HG03521 (cell line): ENCODE results near the gene NUDCD2.
A peak's percentile ranks its signal among the peaks of the same experiment; 100 is the strongest.

Experiments used
- ATAC-seq: cut with Tn5 transposase; IDR thresholded peaks from one replicate; pipeline ENCODE4 v1.9.1; 2021; ENCODE audit warnings: mild to moderate bottlenecking, moderate library complexity; ENCODE audit not compliant: unreplicated experiment

Gene NUDCD2, protein sequence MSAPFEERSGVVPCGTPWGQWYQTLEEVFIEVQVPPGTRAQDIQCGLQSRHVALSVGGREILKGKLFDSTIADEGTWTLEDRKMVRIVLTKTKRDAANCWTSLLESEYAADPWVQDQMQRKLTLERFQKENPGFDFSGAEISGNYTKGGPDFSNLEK

DNA sequence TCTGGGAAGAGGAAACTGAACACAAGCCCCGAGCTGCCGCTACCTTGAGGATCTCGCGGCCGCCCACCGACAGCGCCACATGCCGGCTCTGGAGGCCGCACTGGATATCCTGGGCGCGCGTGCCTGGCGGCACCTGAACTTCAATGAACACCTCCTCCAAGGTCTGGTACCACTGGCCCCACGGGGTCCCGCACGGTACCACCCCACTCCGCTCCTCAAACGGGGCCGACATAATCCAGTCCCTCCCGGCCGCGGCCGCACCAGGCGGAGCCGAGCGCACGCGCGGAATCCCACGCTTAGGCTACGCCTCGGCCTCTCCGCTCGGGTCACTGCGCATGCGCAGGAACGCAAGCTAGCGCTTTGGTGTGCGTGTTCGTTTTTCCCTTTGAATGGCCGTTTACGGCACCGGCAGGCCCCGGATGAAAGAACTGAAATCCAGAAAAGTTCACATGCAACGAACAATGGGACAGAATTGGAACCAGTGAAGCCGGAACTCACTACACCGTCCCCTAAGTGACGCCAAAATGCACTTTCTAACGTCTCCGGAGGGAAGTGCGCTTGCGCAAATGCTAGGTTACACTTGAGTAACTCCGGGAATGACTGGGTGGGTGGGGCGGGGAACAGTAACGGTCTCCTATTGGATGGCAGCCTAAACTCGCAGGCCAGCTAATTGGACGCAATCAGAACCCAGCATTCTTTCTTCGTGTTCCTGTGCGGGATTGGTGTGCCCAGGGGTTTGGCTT is at the start of gene NUDCD2:
Gene NUDCD2 (minus strand): TSS at position 284 of the 743 bp plus-strand sequence. CDS start 52 bp downstream, at position 232.
- peak; percentile 76 for ATAC-seq

- ATAC-seq: no peak
Observed at GRCh38 chr5:163509291-163509951, 49.5 kb upstream of the NUDCD2 start.

DNA sequence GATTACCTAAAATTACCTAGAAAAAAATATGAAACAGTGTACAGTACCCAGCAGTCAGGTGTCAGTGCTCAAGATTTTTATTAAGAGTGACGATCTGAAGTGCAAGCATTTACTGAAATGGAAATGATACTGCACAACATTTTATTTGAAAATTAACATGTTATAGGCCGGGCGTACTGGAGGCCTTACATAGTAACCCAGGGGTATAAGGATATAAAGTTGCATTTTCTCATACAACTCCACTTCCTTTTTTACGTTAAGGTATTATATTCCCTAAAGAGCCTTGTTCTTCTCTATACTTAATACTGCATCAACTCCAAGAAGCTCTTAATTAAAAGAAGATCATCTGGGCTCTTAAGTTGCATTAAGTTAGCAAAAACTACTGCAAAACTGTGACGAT is 48.9 kb upstream of the NUDCD2 start:
- no peak for ATAC-seq

DNA sequence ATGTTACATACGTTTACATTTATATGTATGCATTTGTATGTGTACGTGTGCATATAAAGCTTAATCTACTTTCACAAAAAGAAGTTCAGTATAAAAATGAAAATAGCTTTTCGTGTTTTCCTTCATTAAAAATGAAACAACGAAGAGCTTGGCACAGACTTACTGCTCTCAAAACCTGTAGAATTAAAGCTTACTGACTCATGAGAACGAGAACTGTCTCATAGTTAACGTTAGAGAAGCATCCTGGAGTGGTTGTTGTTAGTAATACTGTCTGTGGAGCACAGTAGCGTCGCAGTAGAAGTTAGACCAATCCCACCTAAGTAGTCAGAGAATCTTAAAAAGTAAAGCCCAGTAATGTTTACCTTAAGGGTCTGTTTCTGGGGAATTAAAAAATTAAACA is 46.8 kb upstream of the NUDCD2 start:
- ATAC-seq: no peak

- ATAC-seq: peak; percentile 11
Observed at GRCh38 chr5:163506095-163506457, 46.2 kb upstream of the NUDCD2 start.

DNA sequence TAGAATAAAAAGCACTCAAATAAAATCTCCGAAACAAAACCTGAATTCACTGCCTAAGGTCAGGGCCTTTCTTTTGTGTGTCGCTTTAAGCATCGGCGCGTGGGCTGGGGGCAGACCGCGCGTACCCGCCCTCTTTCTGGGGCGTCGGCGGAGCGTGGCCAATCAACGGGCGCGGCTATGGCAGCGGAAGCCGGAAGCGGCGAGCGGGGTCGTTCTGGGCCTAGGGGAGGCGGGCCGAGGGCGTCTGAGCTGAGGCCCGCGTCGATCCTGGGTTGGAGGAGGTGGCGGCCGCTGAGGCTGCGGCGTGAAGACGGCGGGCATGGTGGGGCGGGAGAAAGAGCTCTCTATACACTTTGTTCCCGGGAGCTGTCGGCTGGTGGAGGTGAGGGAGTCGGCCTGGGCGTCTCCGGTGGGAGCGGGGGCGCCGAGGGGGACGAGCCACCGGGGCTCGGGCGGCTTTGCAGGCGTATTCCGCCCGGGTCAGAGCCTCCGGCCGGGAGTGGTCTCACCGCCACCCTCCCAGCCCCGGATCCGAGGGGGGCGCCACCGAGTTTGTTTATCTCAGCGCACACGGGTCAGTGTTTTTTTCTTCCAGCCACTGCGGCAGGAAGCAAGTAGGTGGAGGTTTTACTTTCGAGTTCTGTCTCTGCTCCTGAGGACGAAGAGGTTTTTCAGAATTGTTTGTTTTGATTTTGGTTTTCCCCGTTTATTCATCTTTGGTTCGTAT is 45.6 kb upstream of the NUDCD2 start, which contains the start of gene MAT2B:
Gene MAT2B (plus strand): TSS at position 252 of the 727 bp plus-strand sequence. CDS start 68 bp downstream, at position 320.
- ATAC-seq: peak; percentile 91

DNA sequence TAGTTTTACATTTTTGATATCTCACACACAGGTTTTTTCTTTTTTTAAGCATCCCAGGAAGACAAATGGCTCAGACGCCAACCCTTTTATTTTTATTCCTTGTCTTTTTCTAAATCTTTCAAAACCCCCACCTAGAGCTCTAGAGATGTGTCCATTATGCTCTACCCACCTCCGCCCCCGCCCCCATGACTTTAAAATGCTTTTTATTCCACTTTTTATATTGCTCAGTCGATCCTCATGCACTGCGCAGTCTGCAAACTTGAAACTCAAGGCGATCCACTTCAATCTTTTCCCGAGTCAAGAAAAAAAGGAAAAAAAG is 45.1 kb upstream of the NUDCD2 start:
- ATAC-seq: peak; percentile 1

- no peak for ATAC-seq
Observed at GRCh38 chr5:163504079-163504931, 44.4 kb upstream of the NUDCD2 start.

GRCh38 chr5:163503106-163504078 is 43.5 kb upstream of the NUDCD2 start:
- no peak for ATAC-seq

- no peak for ATAC-seq
Observed at GRCh38 chr5:163502521-163502920, 42.6 kb upstream of the NUDCD2 start.

DNA sequence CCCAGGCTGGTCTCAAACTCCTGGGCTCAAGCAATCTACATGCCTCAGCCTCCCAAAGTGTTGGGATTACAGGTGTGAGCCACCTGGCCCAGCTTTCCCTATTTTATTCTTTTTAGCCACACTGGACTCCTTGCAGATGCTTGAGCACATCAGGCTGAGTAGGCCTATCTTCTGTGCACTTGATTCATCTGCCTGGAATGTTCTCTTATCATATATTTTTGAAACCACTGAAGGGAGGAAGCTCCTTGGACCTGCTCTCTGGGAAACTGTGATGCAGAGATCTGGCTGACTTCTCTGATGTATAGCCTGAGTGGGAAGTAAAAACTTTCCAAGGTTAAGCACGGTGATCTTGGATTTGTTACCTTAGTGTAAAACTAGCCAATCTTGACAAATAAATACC is 39.0 kb upstream of the NUDCD2 start:
- no peak for ATAC-seq

GRCh38 chr5:163497315-163497714 is 37.4 kb upstream of the NUDCD2 start:
- no peak for ATAC-seq

DNA sequence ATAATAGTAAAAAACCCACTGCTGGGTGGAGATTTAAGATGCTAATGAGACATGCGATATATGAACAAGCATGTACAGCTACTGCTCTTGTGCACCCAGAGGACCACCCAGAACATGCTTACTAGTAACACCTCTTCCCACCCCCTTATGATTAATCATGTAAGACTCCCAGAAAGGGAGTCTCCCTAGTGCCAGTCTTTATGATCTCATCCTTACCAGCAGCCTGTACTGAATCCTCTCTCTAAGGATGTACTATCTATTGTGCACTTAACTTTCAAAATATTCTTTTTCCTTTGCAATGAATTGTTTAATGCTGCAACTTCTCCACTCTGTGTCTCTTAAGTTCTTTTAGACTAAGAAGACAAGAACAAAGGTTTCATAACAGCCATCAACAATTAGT is 36.4 kb upstream of the NUDCD2 start:
- no peak for ATAC-seq

- no peak for ATAC-seq
Observed at GRCh38 chr5:163489745-163490075, 29.8 kb upstream of the NUDCD2 start.

GRCh38 chr5:163489055-163489744 is 29.3 kb upstream of the NUDCD2 start:
- no peak for ATAC-seq

DNA sequence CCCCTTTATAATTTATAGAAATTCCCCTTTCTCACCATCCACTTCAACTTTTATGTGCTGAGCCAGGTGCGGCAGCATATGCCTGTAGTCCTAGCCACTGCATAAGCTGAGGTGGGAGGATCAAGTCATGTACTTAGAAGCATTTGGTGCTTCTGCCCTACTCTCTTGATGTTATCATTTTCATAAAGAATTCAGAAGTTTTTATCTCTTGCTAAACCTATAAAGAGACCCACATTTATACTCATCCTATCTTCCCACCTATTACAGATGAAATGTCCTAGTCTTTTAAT is 19.0 kb upstream of the NUDCD2 start:
- ATAC-seq: no peak

GRCh38 chr5:163478126-163478981 is 18.5 kb upstream of the NUDCD2 start:
- no peak for ATAC-seq

GRCh38 chr5:163475411-163475810 is 15.5 kb upstream of the NUDCD2 start:
- ATAC-seq: no peak
